Ascending aorta (tissue), 2 donors: ENCODE results near the gene EME2. TPM values are rescaled to one million over a fixed set of nuclear protein-coding genes. Genes with fewer than 3 reads are reported as not detected.

Experiments
- DNase-seq, 2 donors: peaks; one replicate each; pipeline ENCODE4 v3.0.0-alpha.2; 2019; ENCODE audit warnings: low spot score in 2 of 2
- H3K27ac ChIP-seq, 2 donors: fragments of 200-600 bp; sonication (generic); one replicate each; pipeline ENCODE4 v1.5.1; 2016 to 2017; ENCODE audit warnings: mild to moderate bottlenecking in 1 of 2
- H3K27me3 ChIP-seq: fragments of 200-600 bp; sonication (generic); one replicate; pipeline ENCODE4 v1.5.1; 2017
- H3K36me3 ChIP-seq, 2 donors: fragments of 200-600 bp; sonication (generic); one replicate each; pipeline ENCODE4 v1.5.1; 2016
- H3K4me1 ChIP-seq, 2 donors: fragments of 200-600 bp; sonication (generic); one replicate each; pipeline ENCODE4 v1.5.1; 2016 to 2017; ENCODE audit warnings: mild to moderate bottlenecking in 1 of 2
- H3K4me3 ChIP-seq, 2 donors: fragments of 200-600 bp; sonication (generic); one replicate each; pipeline ENCODE4 v1.5.1; 2016 to 2017; ENCODE audit warnings: mild to moderate bottlenecking in 1 of 2
- H3K9me3 ChIP-seq, 2 donors: fragments of 200-600 bp; sonication (generic); one replicate each; pipeline ENCODE4 v1.5.1; 2016
- intact Hi-C: fragments of 100-400 bp; cut with DNase I; formaldehyde crosslinking; loops from one replicate; pipeline ENCODE4 v1.15.1; 2023
- total RNA-seq: library from RNA; depleted of rRNA; stranded (reverse); fragments of >200 nt; gene quantifications from one replicate; pipeline ENCODE4 v1.1.0, GENCODE V29; 2016
- TF ChIP-seq, protein P1 (sequence below), 3 experiments: fragments of 200-600 bp in 2 of 3; fragments of 450-650 bp in 1 of 3; sonication (generic) in 2 of 3; IDR thresholded peaks; one replicate each; pipeline ENCODE4 v1.5.1; 2016 to 2019; ENCODE audit warnings: antibody characterized with exemption in 3 of 3, mild to moderate bottlenecking in 1 of 3, moderate library complexity in 1 of 3

The EME2 gene
- total RNA-seq, 1 donor from 2014 or later = 25.3 TPM

DNA sequence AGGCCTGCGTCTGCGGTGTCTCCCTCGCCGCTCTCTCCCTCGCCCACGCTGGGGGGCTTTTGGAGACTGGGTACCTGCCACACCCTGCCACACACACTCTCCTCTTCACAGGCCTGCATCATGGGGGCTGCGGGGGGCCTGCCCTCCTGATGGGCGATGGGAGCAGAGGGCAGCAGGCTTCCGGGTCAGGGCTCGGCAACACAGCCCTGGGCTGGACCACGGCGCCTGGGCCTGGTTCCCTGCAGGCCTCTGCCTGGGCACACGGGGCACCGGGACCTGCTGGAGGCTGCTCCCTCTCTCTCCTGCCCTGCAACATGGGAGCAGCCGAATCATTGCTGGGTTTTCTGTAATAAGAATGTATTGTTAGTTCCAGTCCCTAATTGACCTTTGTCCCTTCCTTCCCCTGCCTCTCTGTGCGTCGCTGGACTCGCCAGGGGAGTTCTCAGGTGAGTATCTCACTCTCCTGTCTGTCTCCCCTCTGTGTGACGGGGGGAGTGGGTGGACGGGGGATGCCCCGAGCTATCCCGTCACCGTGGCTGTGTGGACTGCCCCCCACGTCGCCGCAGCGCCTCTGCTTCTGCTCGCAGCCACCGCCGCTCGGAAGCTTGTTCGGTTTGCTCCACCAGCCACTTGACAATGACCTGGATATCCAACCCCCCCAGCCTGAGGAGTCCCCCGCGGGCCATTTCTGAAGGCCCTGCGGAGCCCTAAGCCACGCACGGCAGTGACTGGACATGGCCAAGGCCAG is 14.7 kb upstream of the EME2 start:
- H3K4me1 ChIP-seq = no peaks in the 10 kb centered on the region
- no peaks in the 10 kb centered on the region for H3K27me3 ChIP-seq
- TF ChIP-seq, protein P1, sequence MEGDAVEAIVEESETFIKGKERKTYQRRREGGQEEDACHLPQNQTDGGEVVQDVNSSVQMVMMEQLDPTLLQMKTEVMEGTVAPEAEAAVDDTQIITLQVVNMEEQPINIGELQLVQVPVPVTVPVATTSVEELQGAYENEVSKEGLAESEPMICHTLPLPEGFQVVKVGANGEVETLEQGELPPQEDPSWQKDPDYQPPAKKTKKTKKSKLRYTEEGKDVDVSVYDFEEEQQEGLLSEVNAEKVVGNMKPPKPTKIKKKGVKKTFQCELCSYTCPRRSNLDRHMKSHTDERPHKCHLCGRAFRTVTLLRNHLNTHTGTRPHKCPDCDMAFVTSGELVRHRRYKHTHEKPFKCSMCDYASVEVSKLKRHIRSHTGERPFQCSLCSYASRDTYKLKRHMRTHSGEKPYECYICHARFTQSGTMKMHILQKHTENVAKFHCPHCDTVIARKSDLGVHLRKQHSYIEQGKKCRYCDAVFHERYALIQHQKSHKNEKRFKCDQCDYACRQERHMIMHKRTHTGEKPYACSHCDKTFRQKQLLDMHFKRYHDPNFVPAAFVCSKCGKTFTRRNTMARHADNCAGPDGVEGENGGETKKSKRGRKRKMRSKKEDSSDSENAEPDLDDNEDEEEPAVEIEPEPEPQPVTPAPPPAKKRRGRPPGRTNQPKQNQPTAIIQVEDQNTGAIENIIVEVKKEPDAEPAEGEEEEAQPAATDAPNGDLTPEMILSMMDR (IDR thresholded peaks at IDR 0.05) = no peak
- no peaks in the 10 kb centered on the region for H3K9me3 ChIP-seq
- intact Hi-C loops = no loop called here
- no peak overlapping the region for H3K27ac ChIP-seq
- peaks cover 47 to 72% of the 10 kb centered on the region in 2 donors for H3K36me3 ChIP-seq
- no peak for DNase-seq
- H3K4me3 ChIP-seq = no peak overlapping the region

DNA sequence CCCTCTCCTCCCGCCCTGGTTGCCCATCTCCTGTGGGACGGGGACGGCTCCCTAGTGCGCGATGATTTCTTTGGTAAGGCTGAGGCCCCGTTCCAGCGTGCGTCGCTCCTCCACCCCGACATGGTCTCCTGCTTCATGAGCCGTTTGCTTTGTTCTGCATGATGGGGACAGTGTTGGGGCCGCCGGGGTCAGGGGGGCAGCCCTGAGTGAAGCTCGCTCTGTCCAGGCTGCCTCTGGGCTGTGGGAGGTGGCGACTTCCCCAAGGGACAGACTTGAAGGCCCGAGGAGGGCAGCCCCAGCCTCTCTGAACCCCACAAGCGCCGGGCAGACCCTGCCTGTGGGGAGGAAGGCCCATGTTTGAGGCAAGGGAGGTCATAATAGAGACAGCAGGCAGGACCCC is 13.7 kb upstream of the EME2 start:
- H3K27me3 ChIP-seq = no peaks in the 10 kb centered on the region
- H3K36me3 ChIP-seq = peaks cover 53 to 77% of the 10 kb centered on the region in 2 donors
- TF ChIP-seq, protein P1 (IDR thresholded peaks at IDR 0.05) = no peak
- H3K4me1 ChIP-seq = no peaks in the 10 kb centered on the region
- DNase-seq = no peak
- H3K27ac ChIP-seq = no peak overlapping the region
- intact Hi-C loops = no loop called here
- no peak overlapping the region for H3K4me3 ChIP-seq
- H3K9me3 ChIP-seq = no peaks in the 10 kb centered on the region

DNA sequence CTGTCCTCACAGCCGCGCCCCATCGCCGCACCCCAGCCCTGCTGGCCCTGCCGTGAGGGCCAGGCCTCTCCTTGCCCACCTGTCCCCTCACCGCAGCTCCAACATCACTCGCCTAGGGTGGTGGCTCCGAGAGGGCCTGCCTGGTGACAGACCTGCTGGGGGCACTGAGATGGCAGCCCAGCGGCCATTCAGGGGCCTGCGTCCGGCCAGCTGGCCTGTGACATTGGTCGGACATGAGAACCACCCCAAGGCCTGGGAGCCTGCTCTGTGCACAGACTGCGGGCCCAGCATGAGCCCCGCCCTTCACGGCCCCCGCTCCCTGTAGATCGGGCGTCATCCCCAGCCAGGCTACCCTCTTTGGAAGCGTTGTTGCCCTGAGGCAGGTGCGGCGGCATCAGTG is 13.1 kb upstream of the EME2 start:
- no peaks in the 10 kb centered on the region for H3K27me3 ChIP-seq
- no peaks in the 10 kb centered on the region for H3K4me1 ChIP-seq
- no peak overlapping the region for H3K27ac ChIP-seq
- intact Hi-C loops = no loop called here
- no peaks in the 10 kb centered on the region for H3K9me3 ChIP-seq
- DNase-seq = no peak
- peaks cover 55 to 78% of the 10 kb centered on the region in 2 donors for H3K36me3 ChIP-seq
- no peak overlapping the region for H3K4me3 ChIP-seq
- TF ChIP-seq, protein P1 (IDR thresholded peaks at IDR 0.05) = no peak

DNA sequence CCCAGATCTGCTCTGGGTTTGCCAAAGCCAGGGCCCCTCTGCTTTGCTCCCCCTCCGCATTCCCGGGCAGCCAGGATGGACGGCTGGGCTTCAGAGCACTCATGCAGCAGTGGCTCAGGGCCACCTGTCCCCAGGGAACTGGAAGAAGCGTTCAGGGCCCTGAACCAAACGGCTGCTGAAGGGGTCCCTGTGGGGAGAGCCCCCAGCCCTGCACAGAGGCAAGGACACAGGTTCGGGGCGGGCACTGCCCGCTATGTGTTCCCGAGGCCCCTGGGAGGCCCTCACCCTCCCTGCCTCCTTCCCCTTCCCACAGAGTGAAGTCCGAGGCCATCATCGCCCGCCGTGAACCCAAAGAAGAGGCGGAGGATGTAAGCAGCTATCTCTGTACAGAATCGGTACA is 11.7 kb upstream of the EME2 start:
- TF ChIP-seq, protein P1 (IDR thresholded peaks at IDR 0.05) = no peak
- H3K9me3 ChIP-seq = no peaks in the 10 kb centered on the region
- no peaks in the 10 kb centered on the region for H3K27me3 ChIP-seq
- H3K27ac ChIP-seq = no peak overlapping the region
- DNase-seq = no peak
- H3K4me3 ChIP-seq = no peak overlapping the region
- peaks cover 63 to 84% of the 10 kb centered on the region in 2 donors for H3K36me3 ChIP-seq
- no peaks in the 10 kb centered on the region for H3K4me1 ChIP-seq
- intact Hi-C loops = no loop called here

DNA sequence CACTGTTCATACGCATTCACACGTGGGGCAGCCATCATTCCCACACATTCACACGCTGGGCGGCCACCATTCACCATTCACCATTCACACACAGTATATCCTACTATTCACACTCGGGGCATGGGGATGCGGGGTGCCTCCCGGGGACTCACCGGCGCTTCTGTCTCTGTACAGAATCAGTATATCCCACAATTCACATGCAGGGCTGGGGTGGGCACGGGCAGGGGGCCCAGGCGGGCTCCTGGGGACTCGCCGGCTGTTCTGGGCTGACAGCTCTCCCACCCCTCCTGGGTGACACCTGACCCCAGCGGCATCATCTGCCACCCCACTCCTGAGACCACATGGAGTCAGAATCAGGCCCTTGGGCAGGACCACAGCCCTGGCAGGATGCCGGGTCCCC is 10.9 kb upstream of the EME2 start:
- Histone ChIP-seq H3K4me1 (no peaks in the 10 kb centered on the region), H3K27ac (no peak overlapping the region), H3K36me3 (peaks cover 69 to 93% of the 10 kb centered on the region in 2 donors), H3K4me3 (no peak overlapping the region), H3K9me3 (no peaks in the 10 kb centered on the region), H3K27me3 (no peaks in the 10 kb centered on the region)
- intact Hi-C loops = no loop called here
- no peak for DNase-seq
- TF ChIP-seq, protein P1 (IDR thresholded peaks at IDR 0.05) = no peak
